GM18502 (cell line): ENCODE measurements around the gene SLC5A9.
"Not testable (repeated sequence)": the region's sequence is repeated elsewhere in the genome, so short reads cannot be mapped to it uniquely, and the experiment has no call there.

Experiments
- ATAC-seq: cut with Tn5 transposase; IDR thresholded peaks from one replicate; pipeline ENCODE4 v1.9.1; 2021; ENCODE audit warnings: mild to moderate bottlenecking; ENCODE audit not compliant: unreplicated experiment, poor library complexity

The SLC5A9 gene

GRCh38 chr1:48208652-48209051 lies 13.9 kb upstream of the SLC5A9 start:
- no peak for ATAC-seq

- not testable (repeated sequence) for ATAC-seq
Observed at GRCh38 chr1:48213462-48213861, 9.1 kb upstream of the SLC5A9 start.

- ATAC-seq, result not testable (repeated sequence)
Observed at GRCh38 chr1:48214366-48214765, 8.2 kb upstream of the SLC5A9 start.

DNA sequence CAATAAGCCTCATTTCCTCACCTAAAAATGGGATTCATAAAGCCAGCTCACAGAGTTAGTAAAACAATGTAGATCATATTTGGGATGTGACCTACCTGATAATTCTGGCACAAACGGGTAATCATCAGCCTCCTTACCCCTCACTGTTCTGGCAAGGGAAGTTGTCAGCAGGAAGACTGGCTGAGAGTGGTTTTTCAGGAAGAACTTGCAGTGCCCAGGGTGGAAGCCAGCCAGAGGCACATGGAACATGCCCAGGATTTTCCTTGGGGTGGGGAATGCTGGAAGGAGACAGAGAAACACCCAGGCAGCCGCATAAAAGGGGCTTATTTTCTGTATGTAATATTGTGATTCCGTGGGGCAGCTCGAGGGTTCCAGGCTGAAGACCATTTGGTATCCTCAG lies 7.7 kb upstream of the SLC5A9 start:
- no peak for ATAC-seq

DNA sequence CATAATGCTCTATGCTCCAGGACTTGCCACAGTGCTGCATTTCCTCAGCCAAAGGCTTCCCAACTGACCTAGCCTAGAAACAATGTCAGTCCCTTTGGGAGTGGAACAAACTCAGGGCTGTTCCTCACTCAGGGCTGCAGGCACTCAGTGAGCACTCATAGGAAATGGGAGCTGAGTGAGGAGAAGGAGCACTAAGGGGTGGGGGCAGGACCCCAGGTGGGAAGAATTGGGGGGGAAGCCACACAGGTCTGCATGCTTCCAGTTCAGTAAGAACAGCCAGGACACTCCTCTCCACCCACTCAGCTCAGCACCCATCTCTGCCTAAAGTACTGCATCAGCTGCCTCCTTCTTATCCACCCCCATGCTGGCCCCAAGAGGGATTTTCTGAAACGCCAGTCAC lies 7.3 kb upstream of the SLC5A9 start:
- no peak for ATAC-seq

DNA sequence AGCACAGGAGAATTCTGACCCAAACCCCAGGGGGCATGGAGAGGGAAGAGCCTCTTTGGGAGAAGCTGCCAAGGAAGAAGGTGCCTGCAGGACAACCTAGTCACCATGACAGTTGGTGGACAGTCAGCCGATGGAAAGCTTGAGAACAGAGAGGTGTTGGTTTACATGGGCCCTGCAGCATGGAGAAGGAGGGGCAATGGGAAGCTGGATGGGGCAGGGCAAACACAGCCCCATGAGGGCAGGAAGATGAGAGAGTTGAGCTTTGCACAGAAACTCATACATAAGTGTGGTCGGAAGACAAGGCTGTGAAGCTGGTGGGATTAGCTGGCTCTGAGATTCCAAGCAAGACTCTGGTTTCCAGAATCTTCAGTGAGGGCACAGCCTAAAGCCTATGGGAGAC lies 6.6 kb upstream of the SLC5A9 start:
- ATAC-seq, result no peak

DNA sequence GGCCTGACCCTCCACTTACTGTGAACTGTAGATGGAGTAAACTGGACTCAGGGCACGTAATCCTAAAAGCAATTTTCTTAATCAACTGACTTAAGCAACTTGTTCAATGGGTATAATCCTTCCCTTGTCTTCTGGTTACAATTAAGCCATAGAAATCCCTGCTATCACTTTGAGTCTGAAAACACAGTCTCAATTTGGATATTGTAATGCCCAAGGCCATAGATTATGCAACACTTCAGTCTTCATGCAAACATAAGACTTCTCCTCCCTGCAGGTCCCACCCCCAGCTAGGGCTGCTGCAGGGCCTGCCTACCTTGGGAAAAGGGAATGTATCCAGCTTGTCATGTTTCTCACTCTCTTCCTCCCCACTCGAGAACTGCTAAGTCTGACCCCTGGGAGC lies 6.2 kb upstream of the SLC5A9 start:
- ATAC-seq, result no peak

DNA sequence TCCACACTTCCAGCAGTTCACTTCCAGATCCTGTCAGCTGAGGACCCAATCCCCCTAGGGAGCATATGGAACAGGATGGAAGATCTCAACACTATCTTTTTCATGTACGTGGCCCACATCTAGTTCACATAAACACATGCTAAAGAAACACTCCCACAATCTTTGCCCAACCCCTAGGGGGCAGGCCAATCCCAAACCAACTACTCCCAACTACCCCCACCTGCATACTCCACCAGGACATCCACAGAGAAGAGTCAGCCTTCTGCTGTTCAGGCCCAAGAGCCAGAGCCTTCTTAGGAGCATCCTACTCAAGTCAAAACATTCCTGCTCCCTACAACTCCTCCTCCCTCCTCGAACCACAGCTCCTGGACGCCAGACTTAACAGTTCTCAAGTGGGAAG lies 5.6 kb upstream of the SLC5A9 start:
- no peak for ATAC-seq

DNA sequence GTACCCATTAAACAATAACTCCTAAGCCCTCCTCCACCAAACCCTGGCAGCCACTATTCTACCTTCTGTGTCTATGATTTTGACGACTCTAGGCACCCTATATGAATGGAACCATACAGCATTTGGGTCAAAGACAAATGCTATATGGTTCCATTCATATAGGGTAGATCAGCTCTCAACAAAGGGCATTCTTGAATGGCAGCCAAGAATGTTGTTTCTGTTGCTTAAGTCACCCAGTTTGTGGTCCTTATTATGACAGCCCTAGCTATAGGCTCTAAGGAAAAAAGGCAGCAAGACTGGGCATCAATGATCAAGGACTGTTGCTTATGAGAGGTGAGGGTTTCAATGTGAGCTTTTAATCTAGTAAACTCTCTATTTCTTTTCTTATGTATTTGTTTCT lies 4.7 kb upstream of the SLC5A9 start:
- ATAC-seq, result no peak

DNA sequence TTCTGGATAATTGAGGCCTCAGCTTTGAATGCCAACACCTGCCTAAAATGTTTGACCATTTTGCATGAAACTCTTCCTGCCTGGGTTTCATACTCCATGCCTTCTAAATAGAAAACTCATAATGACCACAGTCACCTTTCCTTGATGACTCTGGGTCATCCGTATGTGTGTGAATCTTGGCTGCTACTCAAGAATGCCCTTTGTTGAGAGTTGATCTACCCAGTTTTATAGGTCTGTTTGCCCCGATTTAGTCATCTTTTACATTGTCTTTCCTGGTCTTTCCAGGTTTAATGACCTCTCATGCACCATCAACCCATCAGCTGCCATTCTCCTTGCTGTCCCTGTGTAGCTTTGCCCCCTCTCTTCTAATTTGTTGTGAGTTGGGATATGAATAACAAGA lies 2.7 kb upstream of the SLC5A9 start:
- ATAC-seq, result no peak

DNA sequence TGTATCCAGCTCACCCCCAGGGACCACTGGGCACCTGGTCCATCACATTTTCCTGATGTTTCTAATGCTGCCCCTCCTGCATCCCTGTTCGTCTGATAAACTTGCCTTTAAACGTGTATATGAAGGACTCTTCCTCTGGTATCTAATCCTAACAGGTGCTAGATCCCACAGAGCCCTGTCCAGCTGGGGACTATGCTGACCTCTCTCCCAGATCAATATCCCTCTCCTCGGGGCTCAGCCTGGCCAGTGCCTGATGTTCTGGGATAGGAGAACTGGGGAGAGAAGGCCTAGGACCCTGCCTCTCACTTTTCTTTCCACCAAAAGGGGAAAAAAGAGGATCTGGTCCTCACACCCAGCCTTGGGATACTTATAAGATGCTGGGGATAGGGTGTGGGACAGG lies 1.4 kb upstream of the SLC5A9 start:
- ATAC-seq, result no peak

DNA sequence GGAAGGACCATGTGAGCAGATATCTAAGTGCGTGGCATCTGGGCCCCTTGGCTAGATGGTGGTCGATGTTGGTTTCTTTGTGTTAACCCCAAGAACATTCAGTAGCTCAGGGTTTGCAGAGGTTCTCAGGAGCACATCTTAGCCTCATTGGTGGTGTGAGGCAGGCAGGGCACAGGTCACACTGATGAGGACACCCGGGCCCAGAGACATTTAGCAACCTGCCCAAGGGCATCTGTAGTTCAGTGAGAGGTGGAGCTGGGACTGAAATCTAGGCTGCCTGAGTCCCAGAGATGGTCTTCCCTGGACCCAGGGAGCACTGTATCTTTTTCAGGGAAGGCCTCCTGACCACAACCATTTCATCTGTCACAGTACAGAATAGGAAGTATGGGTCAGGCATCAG lies 859 bp upstream of the SLC5A9 start:
- no peak for ATAC-seq

DNA sequence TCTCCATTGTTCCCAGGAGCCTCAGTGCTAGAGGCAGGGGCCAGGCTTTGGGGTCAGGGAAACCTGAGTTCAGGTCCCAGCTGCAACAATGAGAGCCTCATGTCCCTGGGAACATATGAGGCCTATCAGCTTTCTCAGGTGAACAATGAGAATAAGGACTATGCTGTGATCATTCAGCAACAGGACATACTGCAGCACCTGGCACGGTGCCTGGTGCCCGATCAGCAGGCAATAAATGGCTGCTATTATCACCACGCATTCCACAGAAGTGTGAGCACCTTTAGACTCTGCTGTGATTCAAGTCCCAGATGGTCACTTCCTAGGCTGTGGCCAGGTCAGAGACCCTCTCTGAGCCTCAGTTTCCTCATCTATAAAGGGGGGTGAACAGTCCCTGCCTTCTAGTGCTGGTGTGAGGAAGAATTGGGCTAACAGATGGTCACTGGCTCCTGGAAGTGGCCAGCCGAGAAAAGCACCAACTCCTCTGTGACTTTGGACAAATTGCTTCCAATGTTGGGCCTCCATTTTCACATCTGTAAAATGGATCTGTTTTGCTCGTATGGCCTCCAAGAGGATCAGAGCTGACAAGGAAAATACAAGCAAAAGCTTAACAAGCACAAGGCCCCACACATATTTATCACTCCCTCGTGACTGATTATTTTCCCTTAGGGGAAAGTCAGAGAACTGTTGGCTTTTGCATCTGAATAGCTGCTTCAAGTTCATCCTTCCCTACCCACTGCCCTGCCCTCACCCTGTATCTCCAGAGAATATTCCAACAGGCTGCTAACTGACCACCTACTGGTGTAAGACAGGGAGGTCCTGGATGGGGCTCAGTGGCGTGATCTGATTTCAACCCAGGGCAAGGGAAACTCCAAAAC lies 1.1 kb downstream of the SLC5A9 start:
- ATAC-seq, result no peak

GRCh38 chr1:48224791-48225190 lies 2.3 kb downstream of the SLC5A9 start:
- no peak for ATAC-seq

DNA sequence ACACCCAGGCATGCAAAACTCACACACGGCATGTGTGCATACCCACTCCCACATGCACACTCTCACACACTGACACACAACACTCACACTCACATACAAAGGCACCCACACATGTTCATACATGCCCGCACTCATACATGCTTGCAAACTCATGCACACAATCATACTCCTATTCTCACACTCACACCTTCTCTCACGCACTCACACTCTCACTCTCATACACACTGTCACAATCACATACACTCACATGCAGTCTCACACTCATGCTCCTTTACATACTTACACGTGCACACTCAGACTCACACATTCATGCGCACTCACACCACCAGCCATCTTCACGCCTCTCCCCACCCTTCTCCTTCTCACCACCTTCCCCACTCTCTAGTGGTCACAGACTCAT lies 3.1 kb downstream of the SLC5A9 start:
- no peak for ATAC-seq

DNA sequence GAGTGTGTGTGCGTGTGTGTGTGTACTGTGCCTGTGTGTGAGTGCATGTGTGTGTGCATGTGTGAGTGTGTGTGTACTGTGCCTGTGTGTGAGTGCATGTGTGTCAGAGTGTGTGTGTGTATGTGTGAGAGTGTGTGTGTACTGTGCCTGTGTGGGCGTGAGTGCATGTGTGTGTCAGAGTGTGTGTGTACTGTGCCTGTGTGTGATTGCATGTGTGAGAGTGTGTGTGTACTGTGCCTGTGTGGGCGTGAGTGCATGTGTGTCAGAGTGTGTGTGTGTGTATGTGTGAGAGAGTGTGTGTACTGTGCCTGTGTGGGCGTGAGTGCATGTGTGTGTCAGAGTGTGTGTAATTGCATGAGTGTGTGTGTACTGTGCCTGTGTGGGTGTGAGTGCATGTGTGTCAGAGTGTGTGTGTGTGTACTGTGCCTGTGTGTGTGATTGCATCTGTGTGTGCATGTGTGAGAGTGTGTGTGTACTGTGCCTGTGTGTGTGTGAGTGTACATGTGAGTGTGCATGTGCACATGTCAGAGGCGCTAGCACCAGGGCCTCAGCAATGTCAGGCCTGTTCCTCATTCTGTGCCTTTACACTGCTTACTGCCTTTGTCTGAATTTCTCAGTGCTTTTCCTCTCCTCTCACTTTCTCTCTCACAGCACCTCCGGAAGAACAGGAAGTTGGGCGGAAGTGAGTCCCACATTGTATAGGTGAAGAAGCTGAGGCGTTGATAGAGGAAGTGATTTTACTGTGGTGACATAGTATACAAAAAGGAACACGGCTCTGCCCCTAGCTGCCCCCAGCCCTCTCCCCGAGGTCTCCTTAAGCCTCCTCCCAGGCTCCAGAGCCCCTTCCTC lies 4.9 kb downstream of the SLC5A9 start:
- peak; percentile 51 for ATAC-seq

GRCh38 chr1:48228156-48228555 lies 5.6 kb downstream of the SLC5A9 start:
- no peak for ATAC-seq

DNA sequence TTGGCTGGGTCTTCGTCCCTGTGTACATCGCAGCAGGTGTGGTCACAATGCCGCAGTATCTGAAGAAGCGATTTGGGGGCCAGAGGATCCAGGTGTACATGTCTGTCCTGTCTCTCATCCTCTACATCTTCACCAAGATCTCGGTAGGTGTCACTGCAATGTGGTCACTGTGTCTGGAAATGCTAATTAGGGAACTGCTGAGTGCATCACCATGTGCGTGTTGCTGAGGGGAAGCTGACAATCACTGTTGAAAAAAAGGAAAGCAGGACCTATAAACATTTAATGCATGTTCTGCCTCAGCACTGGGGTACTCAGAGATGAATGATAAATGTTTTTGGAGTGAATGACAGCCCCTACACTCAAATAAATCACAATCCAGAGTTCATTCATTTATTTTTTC lies 6.8 kb downstream of the SLC5A9 start:
- no peak for ATAC-seq

DNA sequence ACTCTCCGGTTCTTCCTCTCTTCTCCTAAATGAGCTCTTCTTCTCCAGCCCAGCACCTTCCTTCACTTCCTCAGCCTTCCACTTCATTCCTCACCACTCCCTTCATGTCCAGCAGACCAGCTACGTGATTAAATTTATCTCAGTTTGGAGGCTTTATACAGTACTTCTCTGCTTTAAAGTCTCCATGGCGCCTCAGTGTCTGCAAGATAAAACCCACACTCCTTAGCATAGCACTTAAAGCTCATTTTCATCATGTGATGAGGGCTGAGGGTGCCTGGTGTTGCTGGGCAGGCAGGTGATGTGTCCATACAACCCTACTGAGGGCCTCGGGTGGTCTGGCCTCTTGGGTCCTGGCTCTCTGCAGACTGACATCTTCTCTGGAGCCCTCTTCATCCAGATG lies 7.7 kb downstream of the SLC5A9 start:
- ATAC-seq, result no peak

DNA sequence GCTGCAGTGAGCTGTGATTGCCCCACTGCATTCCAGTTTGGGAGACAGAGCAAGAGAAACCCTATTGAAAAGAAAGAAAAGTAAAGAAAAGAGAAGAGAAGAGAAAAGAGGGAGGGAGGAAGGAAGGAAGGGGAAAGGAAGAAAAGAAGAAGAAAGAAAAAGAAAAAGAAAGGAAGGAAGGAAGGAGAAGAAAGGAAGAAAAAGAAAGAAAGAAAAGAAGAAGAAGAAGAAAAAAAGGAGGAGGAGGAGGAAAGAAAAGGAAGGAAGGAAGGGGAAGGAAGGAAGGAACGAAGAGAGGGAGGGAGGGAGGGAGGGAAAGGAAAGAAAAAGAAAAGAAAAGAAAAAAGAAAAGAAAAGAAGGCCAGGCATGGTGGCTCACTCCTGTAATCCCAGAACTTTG lies 10.2 kb downstream of the SLC5A9 start:
- ATAC-seq, result no peak

- ATAC-seq, result no peak
Observed at GRCh38 chr1:48233666-48234485, 11.4 kb downstream of the SLC5A9 start.
